OCI-LY3 (cell line): ENCODE data around the gene PEMT.

Experiments used
- H2AFZ ChIP-seq: fragments of 200-600, 300-600 bp; shearing (Covaris generic); 2 replicates; pipeline ENCODE4 v1.6.0; 2014; ENCODE audit warnings: antibody characterized with exemption, low read depth, low read length
- H3K27ac ChIP-seq: fragments of 200-600, 300-600 bp; sonication (generic); 2 replicates; pipeline ENCODE4 v1.5.1; 2014; ENCODE audit warnings: mild to moderate bottlenecking, low read length, moderate library complexity, mixed read lengths
- H3K27me3 ChIP-seq: fragments of 200-600, 300-600 bp; sonication (generic); 2 replicates; pipeline ENCODE4 v1.6.1; 2014; ENCODE audit warnings: low read depth, low read length, mixed read lengths
- H3K36me3 ChIP-seq: fragments of 200-600, 300-600 bp; sonication (generic); replicated peaks from 2 replicates; pipeline ENCODE3; 2014; ENCODE audit warnings: low read depth, low read length, mixed read lengths
- H3K4me1 ChIP-seq: fragments of 300-600, 200-600 bp; sonication (generic); 2 replicates; pipeline ENCODE4 v1.6.1; 2014; ENCODE audit warnings: low read length, mixed read lengths
- H3K4me2 ChIP-seq: fragments of 200-600, 300-600 bp; sonication (generic); 2 replicates; pipeline ENCODE4 v1.6.1; 2014; ENCODE audit warnings: low read length, mixed read lengths
- H3K4me3 ChIP-seq: fragments of 300-600, 200-600 bp; sonication (generic); 2 replicates; pipeline ENCODE4 v1.5.1; 2014; ENCODE audit warnings: antibody characterized with exemption, mild to moderate bottlenecking, low read length, moderate library complexity
- H3K79me2 ChIP-seq: fragments of 300-600, 200-600 bp; shearing (Covaris generic); 2 replicates; pipeline ENCODE4 v1.6.1; 2014; ENCODE audit warnings: mild to moderate bottlenecking, low read length, mixed read lengths
- H3K9ac ChIP-seq: fragments of 300-600, 200-600 bp; shearing (Covaris generic); 2 replicates; pipeline ENCODE4 v1.6.0; 2014; ENCODE audit warnings: mild to moderate bottlenecking, low read length, moderate library complexity
- H3K9me3 ChIP-seq: fragments of 200-600, 300-600 bp; shearing (Covaris generic); 2 replicates; pipeline ENCODE4 v1.6.1; 2014; ENCODE audit warnings: low read length, mixed read lengths; ENCODE audit not compliant: insufficient read depth
- H4K20me1 ChIP-seq: fragments of 200-600, 300-600 bp; sonication (generic); 2 replicates; pipeline ENCODE4 v1.6.1; 2016; ENCODE audit warnings: low read length, mixed read lengths; ENCODE audit not compliant: insufficient read depth
- CTCF ChIP-seq: fragments of 200-600, 300-600 bp; sonication (generic); IDR thresholded peaks from 2 replicates; pipeline ENCODE4 v1.5.1; 2014; ENCODE audit warnings: antibody characterized with exemption, low read length, low read depth
- EZH2phosphoT487 ChIP-seq: fragments of 200-600 bp; shearing (Covaris generic); IDR thresholded peaks from 2 replicates; pipeline ENCODE4 v1.6.1; 2018; ENCODE audit warnings: antibody characterized with exemption, mixed run types, low read depth

PEMT gene

GRCh38 chr17:17502741-17503565 lies 88.6 kb downstream of the PEMT start:
- Histone ChIP-seq H3K4me3 (no peak overlapping the region), H3K4me1 (no peaks in the 10 kb centered on the region), H3K4me2 (no peak overlapping the region), H4K20me1 (no peaks in the 10 kb centered on the region), H3K27me3 (no peaks in the 10 kb centered on the region), H2AFZ (no peak overlapping the region), H3K9ac (no peak overlapping the region), H3K27ac (no peak overlapping the region), H3K9me3 (no peaks in the 10 kb centered on the region), H3K79me2 (no peaks in the 10 kb centered on the region), H3K36me3 (no peaks in the 10 kb centered on the region)
- TF ChIP-seq EZH2phosphoT487, result no peak
- no peak for TF ChIP-seq CTCF

DNA sequence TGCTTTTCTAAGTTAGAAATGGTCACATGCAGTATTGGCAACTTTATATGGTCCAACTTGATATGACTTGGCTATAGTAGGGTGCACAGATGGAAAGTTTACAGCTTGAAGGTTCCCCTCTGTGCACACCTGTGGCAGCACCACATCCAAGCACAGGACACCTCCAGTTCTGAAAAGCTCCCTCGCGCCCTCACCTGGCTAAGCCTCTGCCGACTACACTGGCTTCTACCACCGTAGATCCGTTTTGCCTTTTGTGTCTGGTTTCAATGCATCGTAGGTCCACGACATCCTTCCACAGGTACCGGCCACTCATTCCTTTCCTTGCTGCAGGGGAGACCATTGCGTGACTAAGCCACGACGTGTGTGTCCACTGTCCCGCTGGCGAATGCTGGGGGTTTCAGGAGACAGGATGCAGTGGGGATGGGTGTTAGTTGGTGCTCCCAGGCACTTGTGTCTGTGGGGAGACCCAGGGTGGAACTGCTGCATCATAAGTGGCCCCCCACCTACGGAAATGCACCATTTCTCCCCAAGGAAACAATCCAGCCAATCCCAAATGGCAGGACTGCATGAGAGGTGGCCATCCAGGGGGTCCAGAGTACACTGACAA lies 90.4 kb downstream of the PEMT start:
- no peak overlapping the region for H2AFZ ChIP-seq
- no peaks in the 10 kb centered on the region for H4K20me1 ChIP-seq
- no peaks in the 10 kb centered on the region for H3K36me3 ChIP-seq
- H3K9me3 ChIP-seq, result no peaks in the 10 kb centered on the region
- H3K4me2 ChIP-seq, result no peak overlapping the region
- H3K4me3 ChIP-seq, result no peak overlapping the region
- no peaks in the 10 kb centered on the region for H3K27me3 ChIP-seq
- H3K27ac ChIP-seq, result no peak overlapping the region
- no peak for TF ChIP-seq EZH2phosphoT487
- TF ChIP-seq CTCF, result no peak; the same call in 1 of the 2 replicates
- H3K4me1 ChIP-seq, result no peaks in the 10 kb centered on the region
- H3K9ac ChIP-seq, result no peak overlapping the region
- no peaks in the 10 kb centered on the region for H3K79me2 ChIP-seq

- Histone ChIP-seq H3K36me3 (no peaks in the 10 kb centered on the region), H3K9me3 (no peaks in the 10 kb centered on the region), H2AFZ (no peak overlapping the region), H4K20me1 (no peaks in the 10 kb centered on the region), H3K4me1 (no peaks in the 10 kb centered on the region), H3K9ac (no peak overlapping the region), H3K4me3 (no peak overlapping the region), H3K27me3 (no peaks in the 10 kb centered on the region), H3K79me2 (no peaks in the 10 kb centered on the region), H3K4me2 (no peak overlapping the region), H3K27ac (no peak overlapping the region)
- no peak for TF ChIP-seq EZH2phosphoT487
- no peak for TF ChIP-seq CTCF
Observed at GRCh38 chr17:17499402-17500145, 91.9 kb downstream of the PEMT start.

DNA sequence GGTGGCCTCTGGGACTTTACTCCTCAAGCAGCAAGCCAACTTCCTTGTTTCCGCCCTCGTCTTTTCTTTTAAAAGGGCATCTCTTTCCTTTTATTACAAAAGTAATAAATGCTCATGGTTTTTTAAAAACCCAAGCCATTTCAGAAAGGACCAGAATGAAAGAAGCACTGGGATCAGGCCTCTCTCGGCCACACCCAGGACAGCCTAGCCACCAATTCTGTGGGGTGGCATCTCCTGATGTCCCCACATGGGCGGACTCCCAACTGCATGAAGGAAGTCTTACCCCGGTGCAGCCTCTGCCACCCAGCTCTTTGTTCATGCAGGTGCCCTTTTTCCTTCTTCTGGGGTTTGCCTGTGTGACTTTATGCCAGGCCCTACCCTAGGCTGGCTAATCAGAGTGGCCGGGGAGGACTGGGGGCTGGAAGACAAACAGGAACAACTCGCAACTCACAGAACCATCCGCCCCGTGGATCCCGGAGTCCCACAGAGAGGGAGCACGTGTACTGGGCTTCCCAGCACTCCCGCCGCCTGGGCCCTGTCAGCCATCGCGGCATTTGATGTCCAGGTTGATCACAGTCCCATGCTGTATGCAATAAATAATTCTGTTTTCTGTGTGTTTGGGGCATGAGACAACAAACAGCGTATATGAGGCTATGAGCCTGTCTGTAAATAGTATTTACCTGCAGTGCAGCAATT lies 92.8 kb downstream of the PEMT start:
- H4K20me1 ChIP-seq, result no peaks in the 10 kb centered on the region
- no peak overlapping the region for H3K27ac ChIP-seq
- no peak overlapping the region for H3K4me2 ChIP-seq
- H3K9me3 ChIP-seq, result no peaks in the 10 kb centered on the region
- H3K9ac ChIP-seq, result no peak overlapping the region
- no peak overlapping the region for H3K4me3 ChIP-seq
- no peaks in the 10 kb centered on the region for H3K4me1 ChIP-seq
- no peaks in the 10 kb centered on the region for H3K36me3 ChIP-seq
- no peaks in the 10 kb centered on the region for H3K79me2 ChIP-seq
- no peaks in the 10 kb centered on the region for H3K27me3 ChIP-seq
- no peak for TF ChIP-seq CTCF
- TF ChIP-seq EZH2phosphoT487, result no peak
- H2AFZ ChIP-seq, result no peak overlapping the region
